Keratinocyte (primary cell): ENCODE data around the gene CRTC1. TPM values are rescaled to one million over a fixed set of nuclear protein-coding genes. Genes with fewer than 3 reads are reported as not detected.

ENCODE experiments used
- DNase-seq: peaks from one replicate; pipeline ENCODE4 v3.0.0-alpha.2; 2011; ENCODE audit warnings: low read depth, missing footprints, low spot score
- FAIRE-seq: peaks from 2 replicates; lab custom pipeline; 2011; peaks lifted over from hg19 to GRCh38; lab: Jason Lieb, UNC
- H2AFZ ChIP-seq: 2 replicates; pipeline ENCODE4 v1.6.0; 2012; ENCODE audit warnings: low read length, control low read depth, inconsistent platforms; ENCODE audit not compliant: control insufficient read depth
- H3K27ac ChIP-seq: 2 replicates; pipeline ENCODE4 v1.5.1; 2011; ENCODE audit warnings: low read length; ENCODE audit not compliant: control insufficient read depth, insufficient read depth
- H3K27me3 ChIP-seq: 3 replicates; pipeline ENCODE4 v1.6.0; 2011; ENCODE audit warnings: low read length; ENCODE audit not compliant: control insufficient read depth, insufficient read depth; ENCODE audit errors: extremely low read depth
- H3K36me3 ChIP-seq, 2 experiments: 2 replicates in 1 of 2; 3 replicates in 1 of 2; pipeline ENCODE4 v1.5.1; 2011; ENCODE audit warnings: low read length in 2 of 2, mild to moderate bottlenecking in 1 of 2; ENCODE audit not compliant: control insufficient read depth in 2 of 2, insufficient read depth in 2 of 2; ENCODE audit errors: extremely low read depth in 1 of 2
- H3K4me1 ChIP-seq: 3 replicates; pipeline ENCODE4 v1.5.1; 2011; ENCODE audit warnings: low read length; ENCODE audit not compliant: control insufficient read depth, insufficient read depth; ENCODE audit errors: extremely low read depth
- H3K4me2 ChIP-seq: 3 replicates; pipeline ENCODE4 v1.6.0; 2011; ENCODE audit warnings: low read depth, low read length; ENCODE audit not compliant: control insufficient read depth, insufficient read depth; ENCODE audit errors: extremely low read depth
- H3K4me3 ChIP-seq, 3 experiments: fragments of 200-600 bp in 1 of 3; sonication (generic) in 1 of 3; 2 replicates in 2 of 3; 3 replicates in 1 of 3; pipeline ENCODE4 v1.5.1; 2011 to 2016; ENCODE audit warnings: low read length in 3 of 3, mild to moderate bottlenecking in 3 of 3, control low read depth in 2 of 3, inconsistent platforms in 1 of 3, low read depth in 1 of 3, mixed read lengths in 1 of 3, mixed run types in 1 of 3, moderate library complexity in 1 of 3; ENCODE audit not compliant: control insufficient read depth in 2 of 3, insufficient read depth in 2 of 3; ENCODE audit errors: extremely low read depth in 1 of 3
- H3K79me2 ChIP-seq: 2 replicates; pipeline ENCODE4 v1.6.0; 2012; ENCODE audit warnings: low read length; ENCODE audit not compliant: control insufficient read depth, insufficient read depth
- H3K9ac ChIP-seq: 3 replicates; pipeline ENCODE4 v1.6.0; 2011; ENCODE audit warnings: low read length; ENCODE audit not compliant: control insufficient read depth, insufficient read depth; ENCODE audit errors: extremely low read depth
- H3K9me1 ChIP-seq: 3 replicates; pipeline ENCODE4 v1.6.0; 2011; ENCODE audit warnings: low read length; ENCODE audit not compliant: control insufficient read depth, insufficient read depth; ENCODE audit errors: extremely low read depth
- H3K9me3 ChIP-seq: 2 replicates; pipeline ENCODE4 v1.5.1; 2012; ENCODE audit warnings: low read depth, low read length; ENCODE audit not compliant: control insufficient read depth
- H4K20me1 ChIP-seq: 3 replicates; pipeline ENCODE4 v1.6.0; 2011; ENCODE audit warnings: low read length; ENCODE audit not compliant: control insufficient read depth, insufficient read depth; ENCODE audit errors: extremely low read depth
- CTCF ChIP-seq, 3 experiments: IDR thresholded peaks in 1 of 3; conservative IDR thresholded peaks in 1 of 3; optimal IDR thresholded peaks in 1 of 3; 2 replicates in 2 of 3; 3 replicates in 1 of 3; pipeline versions ENCODE3 to v1.5.1; 2011; ENCODE audit warnings: low read length in 3 of 3, mild to moderate bottlenecking in 3 of 3, moderate library complexity in 2 of 3, control low read depth in 1 of 3, inconsistent platforms in 1 of 3; ENCODE audit not compliant: insufficient read depth in 2 of 3; ENCODE audit errors: extremely low read depth in 1 of 3
- EZH2 ChIP-seq: IDR thresholded peaks from one replicate; pipeline ENCODE4 v1.6.1; 2012; ENCODE audit warnings: inconsistent platforms, mild to moderate bottlenecking, low read length, moderate library complexity
- dilution Hi-C: fragments of 300-500 bp; cut with MboI; formaldehyde crosslinking; loops from one replicate; pipeline ENCODE4 v1.7.0; 2020; ENCODE audit warnings: low sequenced_read_pairs; ENCODE audit not compliant: extremely low pct_ligation_motif_present
- polyA plus RNA-seq, 5 experiments: library from polyadenylated mRNA; depleted of rRNA in 3 of 5; stranded (reverse) in 3 of 5; stranded (forward) in 1 of 5; unstranded in 1 of 5; fragments of >200 nt; gene quantifications; 1 replicate in 1 of 5; 2 replicates in 3 of 5; 3 replicates in 1 of 5; pipeline versions ENCODE4 v1.2.1 to v1.2.3, GENCODE V29; 2011 to 2012; ENCODE audit warnings: missing spikeins in 2 of 5, low read depth in 1 of 5, low replicate concordance in 1 of 5

CRTC1 gene
- polyA plus RNA-seq, 1 donor (not counting 4 experiments of a cell fraction or from before 2014, with no cell fraction given): 0.54 TPM

- Histone ChIP-seq H3K9me1 (no peaks in the 10 kb centered on the region), H3K4me1 (no peaks in the 10 kb centered on the region), H3K27ac (no peak overlapping the region), H4K20me1 (peaks cover 3% of the 10 kb centered on the region), H3K36me3 (no peaks in the 10 kb centered on the region), H2AFZ (no peak overlapping the region), H3K9ac (no peak overlapping the region), H3K79me2 (no peaks in the 10 kb centered on the region), H3K27me3 (no peaks in the 10 kb centered on the region), H3K9me3 (no peaks in the 10 kb centered on the region), H3K4me3 (no peak overlapping the region), H3K4me2 (no peak overlapping the region)
- TF ChIP-seq EZH2: no peak
- no peak for DNase-seq
- no peak for FAIRE-seq
- dilution Hi-C loops: no loop called here
Observed at GRCh38 chr19:18708452-18709231, 25.2 kb downstream of the CRTC1 start.

GRCh38 chr19:18709546-18709945 is 26.1 kb downstream of the CRTC1 start:
- Histone ChIP-seq H3K9ac (no peak overlapping the region), H2AFZ (no peak overlapping the region), H3K9me3 (no peaks in the 10 kb centered on the region), H3K27me3 (no peaks in the 10 kb centered on the region), H3K36me3 (no peaks in the 10 kb centered on the region), H3K4me3 (no peak overlapping the region), H3K4me2 (no peak overlapping the region), H3K27ac (no peak overlapping the region), H3K79me2 (no peaks in the 10 kb centered on the region), H4K20me1 (peaks cover 6% of the 10 kb centered on the region), H3K4me1 (no peaks in the 10 kb centered on the region), H3K9me1 (no peaks in the 10 kb centered on the region)
- DNase-seq (no peak), FAIRE-seq (no peak)
- dilution Hi-C loops: no loop called here
- TF ChIP-seq EZH2: no peak
- no peak for TF ChIP-seq CTCF (optimal IDR thresholded peaks at IDR 0.05 in 1 of 3, IDR thresholded peaks at IDR 0.05 in 1 of 3, conservative IDR thresholded peaks at IDR 0.05 in 1 of 3; ENCODE audit: extremely low read depth in 1 of 3, insufficient read depth in 2 of 3, low read length in 3 of 3)

- H3K4me3 ChIP-seq: no peak overlapping the region
- FAIRE-seq: no peak
- TF ChIP-seq EZH2 (no peak), CTCF (optimal IDR thresholded peaks at IDR 0.05 in 1 of 3, IDR thresholded peaks at IDR 0.05 in 1 of 3, conservative IDR thresholded peaks at IDR 0.05 in 1 of 3; ENCODE audit: extremely low read depth in 1 of 3, insufficient read depth in 2 of 3, low read length in 3 of 3) (no peak)
Observed at GRCh38 chr19:18710186-18710585, 26.7 kb downstream of the CRTC1 start.

More at GRCh38 chr19:18710186-18710585, 26.7 kb downstream of the CRTC1 start:
- Histone ChIP-seq H3K79me2 (no peaks in the 10 kb centered on the region), H3K9me1 (no peaks in the 10 kb centered on the region), H4K20me1 (peaks cover 6% of the 10 kb centered on the region), H3K27me3 (no peaks in the 10 kb centered on the region), H3K9me3 (no peaks in the 10 kb centered on the region), H3K4me2 (no peak overlapping the region), H3K27ac (no peak overlapping the region), H2AFZ (no peak overlapping the region), H3K36me3 (no peaks in the 10 kb centered on the region), H3K4me1 (no peaks in the 10 kb centered on the region), H3K9ac (no peak overlapping the region)
- DNase-seq: no peak
- dilution Hi-C loops: no loop called here
